SJCRH30 (cell line): ENCODE data around the gene RARB. TPM values are rescaled to one million over a fixed set of nuclear protein-coding genes. Genes with fewer than 3 reads are reported as not detected.

Experiments used
- DNase-seq, 2 experiments: peaks; one replicate each; pipeline ENCODE4 v3.0.0-alpha.2; 2015 to 2020
- H3K27ac ChIP-seq: fragments of 250-450 bp; sonication (Bioruptor Pico); 2 replicates; pipeline ENCODE4 v1.5.1; 2020; ENCODE audit warnings: mild to moderate bottlenecking, moderate library complexity
- H3K27me3 ChIP-seq: fragments of 250-450 bp; sonication (Bioruptor Pico); 2 replicates; pipeline ENCODE4 v1.5.1; 2020; ENCODE audit warnings: mild to moderate bottlenecking, moderate library complexity
- H3K36me3 ChIP-seq: fragments of 250-450 bp; sonication (Bioruptor Pico); 2 replicates; pipeline ENCODE4 v1.5.1; 2020; ENCODE audit warnings: mild to moderate bottlenecking, moderate library complexity
- H3K4me1 ChIP-seq: fragments of 250-450 bp; sonication (Bioruptor Pico); 2 replicates; pipeline ENCODE4 v1.5.1; 2020; ENCODE audit warnings: mild to moderate bottlenecking, moderate library complexity
- H3K4me3 ChIP-seq: fragments of 250-450 bp; sonication (Bioruptor Pico); 2 replicates; pipeline ENCODE4 v1.5.1; 2020; ENCODE audit warnings: mild to moderate bottlenecking, moderate library complexity
- H3K9me3 ChIP-seq: fragments of 250-450 bp; sonication (Bioruptor Pico); replicated peaks from 2 replicates; pipeline ENCODE4 v1.5.1; 2020; ENCODE audit warnings: mild to moderate bottlenecking, moderate library complexity
- total RNA-seq: library from RNA; depleted of rRNA; stranded (reverse); fragments of >200 nt; shearing (Covaris generic); gene quantifications from 2 replicates; pipeline ENCODE4 v1.2.3, GENCODE V29; 2014

RARB gene
- total RNA-seq, 1 experiment from 2014 or later: 0.18 TPM

- Histone ChIP-seq H3K4me1 (no peaks in the 10 kb centered on the region), H3K9me3 (no peaks in the 10 kb centered on the region), H3K4me3 (no peak overlapping the region), H3K27me3 (no peaks in the 10 kb centered on the region), H3K27ac (no peak overlapping the region), H3K36me3 (no peaks in the 10 kb centered on the region)
- DNase-seq: no peak
Measured at GRCh38 chr3:25589104-25589782, 161.2 kb downstream of the RARB start.

- H3K4me3 ChIP-seq: no peak overlapping the region
- no peak overlapping the region for H3K27ac ChIP-seq
- H3K27me3 ChIP-seq: no peaks in the 10 kb centered on the region
- H3K9me3 ChIP-seq: no peaks in the 10 kb centered on the region
- no peaks in the 10 kb centered on the region for H3K36me3 ChIP-seq
- no peaks in the 10 kb centered on the region for H3K4me1 ChIP-seq
- DNase-seq: no peak
Measured at GRCh38 chr3:25589783-25590258, 161.8 kb downstream of the RARB start.

GRCh38 chr3:25592510-25592968, 164.5 kb downstream of the RARB start:
- no peaks in the 10 kb centered on the region for H3K27me3 ChIP-seq
- peaks cover 9% of the 10 kb centered on the region for H3K36me3 ChIP-seq
- DNase-seq: peak; percentile 42 to 47
- no peaks in the 10 kb centered on the region for H3K9me3 ChIP-seq
- H3K4me1 ChIP-seq: no peaks in the 10 kb centered on the region
- H3K27ac ChIP-seq: no peak overlapping the region
- no peak overlapping the region for H3K4me3 ChIP-seq

- DNase-seq: no peak
- Histone ChIP-seq H3K36me3 (peaks cover 10% of the 10 kb centered on the region), H3K4me1 (no peaks in the 10 kb centered on the region), H3K27ac (no peak overlapping the region), H3K27me3 (no peaks in the 10 kb centered on the region), H3K4me3 (no peak overlapping the region), H3K9me3 (no peaks in the 10 kb centered on the region)
Measured at GRCh38 chr3:25593001-25593400, 164.9 kb downstream of the RARB start.

- DNase-seq: peak in 1 of 2 experiments; percentile 73
Measured at GRCh38 chr3:25594007-25594502, 166.0 kb downstream of the RARB start.

DNA sequence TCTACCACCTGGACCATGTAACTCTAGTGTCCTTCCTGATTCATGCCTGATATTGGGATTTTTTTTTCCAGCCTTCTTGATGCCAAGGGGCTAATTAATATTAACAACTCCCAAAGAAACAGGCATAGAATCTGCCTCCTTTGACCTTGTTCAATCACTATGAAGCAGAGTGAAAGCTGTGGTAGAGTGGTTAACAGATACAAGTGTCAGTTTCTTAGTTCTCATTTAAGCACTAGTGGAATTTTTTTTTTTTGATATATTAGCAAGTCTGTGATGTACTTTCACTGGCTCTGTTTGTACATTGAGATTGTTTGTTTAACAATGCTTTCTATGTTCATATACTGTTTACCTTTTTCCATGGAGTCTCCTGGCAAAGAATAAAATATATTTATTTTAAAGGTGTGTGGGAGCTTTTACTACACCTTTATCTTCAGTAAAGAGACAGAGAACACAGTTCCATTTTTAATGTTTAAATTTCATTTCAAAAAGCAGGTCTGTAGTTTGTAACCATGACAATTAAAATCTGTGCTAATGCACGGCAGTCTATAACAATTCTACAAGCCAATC, 169.6 kb downstream of the RARB start:
- H3K36me3 ChIP-seq: peaks cover 40% of the 10 kb centered on the region
- DNase-seq: no peak

More at GRCh38 chr3:25594007-25594502, 166.0 kb downstream of the RARB start:
- H3K9me3 ChIP-seq: no peaks in the 10 kb centered on the region
- no peak overlapping the region for H3K4me3 ChIP-seq
- no peak overlapping the region for H3K27ac ChIP-seq
- H3K4me1 ChIP-seq: no peaks in the 10 kb centered on the region
- no peaks in the 10 kb centered on the region for H3K27me3 ChIP-seq
- peaks cover 20% of the 10 kb centered on the region for H3K36me3 ChIP-seq

DNA sequence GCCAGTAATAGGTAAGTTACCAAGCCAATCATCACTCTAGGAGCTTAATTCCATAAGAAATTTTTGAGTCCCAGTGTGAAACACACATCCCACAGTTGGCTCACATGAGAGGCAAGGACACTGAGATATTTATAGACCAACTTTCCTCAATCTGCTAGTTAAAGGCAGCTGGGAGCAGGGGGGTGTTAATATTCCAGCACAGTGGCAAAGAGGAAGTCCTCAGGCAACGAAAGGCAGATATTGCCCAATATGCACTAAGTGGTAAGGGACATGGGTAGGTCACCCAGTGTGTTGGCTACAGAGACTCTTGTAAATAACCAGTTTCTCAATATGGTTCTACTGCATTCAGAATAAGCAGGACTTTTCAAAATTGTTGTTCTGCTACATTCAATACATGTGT, 175.6 kb downstream of the RARB start:
- Histone ChIP-seq H3K9me3 (no peaks in the 10 kb centered on the region), H3K36me3 (peaks cover 71% of the 10 kb centered on the region), H3K4me1 (peaks cover 13% of the 10 kb centered on the region), H3K4me3 (no peak overlapping the region), H3K27ac (peak overlapping the region; percentile 10; the same call in 1 of the 2 replicates), H3K27me3 (no peaks in the 10 kb centered on the region)
- no peak for DNase-seq

More for the DNA sequence above, 169.6 kb downstream of the RARB start:
- Histone ChIP-seq H3K9me3 (no peaks in the 10 kb centered on the region), H3K27ac (no peak overlapping the region), H3K27me3 (no peaks in the 10 kb centered on the region), H3K4me3 (no peak overlapping the region), H3K4me1 (no peaks in the 10 kb centered on the region)

DNA sequence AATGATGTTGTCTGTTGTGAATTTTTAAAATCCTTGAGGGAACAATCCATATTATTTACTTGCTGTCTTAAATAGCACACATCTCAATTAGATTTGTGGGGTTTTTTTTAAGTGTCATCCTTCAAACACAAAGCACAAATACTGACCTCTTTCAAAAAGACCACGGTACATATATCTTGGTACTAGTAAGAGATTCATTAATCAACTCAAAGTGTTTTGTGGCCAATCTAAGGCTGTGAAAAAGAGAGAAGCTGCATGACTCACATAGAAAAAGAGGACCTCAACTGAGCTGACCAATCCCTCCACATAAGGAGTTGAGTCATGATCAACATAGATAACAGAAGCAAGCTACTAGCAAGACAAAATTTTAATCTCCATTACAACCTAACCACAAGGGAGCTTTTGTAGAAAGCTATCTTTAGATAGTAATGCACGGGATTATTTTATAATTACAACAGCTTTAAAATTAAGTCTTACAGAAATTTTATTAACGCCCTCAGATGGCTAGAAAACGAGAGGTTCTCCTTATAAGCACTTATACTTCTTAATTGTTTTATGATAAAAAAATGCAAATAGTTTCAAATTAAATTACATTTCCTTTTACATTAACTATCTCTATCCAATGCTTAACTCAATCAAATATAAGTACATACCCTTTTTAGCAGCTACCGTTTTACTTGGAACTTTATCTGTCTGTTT, 176.2 kb downstream of the RARB start:
- H3K4me3 ChIP-seq: no peak overlapping the region
- peaks cover 13% of the 10 kb centered on the region for H3K4me1 ChIP-seq
- H3K27ac ChIP-seq: peak overlapping the region; percentile 10; the same call in 1 of the 2 replicates
- no peaks in the 10 kb centered on the region for H3K9me3 ChIP-seq
- H3K27me3 ChIP-seq: no peaks in the 10 kb centered on the region
- peaks cover 71% of the 10 kb centered on the region for H3K36me3 ChIP-seq
- peak in 1 of 2 experiments; percentile 50 for DNase-seq

GRCh38 chr3:25610167-25610566, 182.1 kb downstream of the RARB start:
- no peak for DNase-seq
- Histone ChIP-seq H3K9me3 (no peaks in the 10 kb centered on the region), H3K27me3 (no peaks in the 10 kb centered on the region), H3K36me3 (peaks cover 91% of the 10 kb centered on the region), H3K4me3 (no peak overlapping the region), H3K27ac (no peak overlapping the region), H3K4me1 (no peaks in the 10 kb centered on the region)

DNA sequence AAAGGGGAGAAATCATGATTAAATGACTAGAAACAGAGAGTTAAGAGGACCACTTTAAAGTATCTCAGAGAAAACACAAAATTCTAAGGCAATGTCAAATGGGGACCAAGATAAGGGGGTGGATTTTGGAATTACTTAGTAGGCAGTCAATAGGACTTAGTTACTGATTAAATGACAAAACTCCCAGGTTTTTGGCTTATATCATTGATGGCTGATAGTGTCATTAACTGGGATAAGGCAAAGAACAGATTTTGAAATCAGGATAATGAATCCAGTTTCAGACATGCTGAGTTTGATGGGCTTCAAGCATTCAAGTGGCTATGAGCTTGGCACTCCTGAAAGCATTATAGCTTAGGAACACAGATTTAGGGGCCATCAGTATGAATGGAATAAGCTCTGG, 182.7 kb downstream of the RARB start:
- Histone ChIP-seq H3K27ac (no peak overlapping the region), H3K4me1 (no peaks in the 10 kb centered on the region), H3K4me3 (no peak overlapping the region), H3K36me3 (peaks cover 92% of the 10 kb centered on the region), H3K9me3 (no peaks in the 10 kb centered on the region), H3K27me3 (no peaks in the 10 kb centered on the region)
- no peak for DNase-seq

GRCh38 chr3:25611193-25611592, 183.1 kb downstream of the RARB start:
- DNase-seq: no peak
- H3K27ac ChIP-seq: no peak overlapping the region
- H3K9me3 ChIP-seq: no peaks in the 10 kb centered on the region
- H3K27me3 ChIP-seq: no peaks in the 10 kb centered on the region
- H3K36me3 ChIP-seq: peaks cover 90% of the 10 kb centered on the region
- H3K4me3 ChIP-seq: no peak overlapping the region
- no peaks in the 10 kb centered on the region for H3K4me1 ChIP-seq

DNA sequence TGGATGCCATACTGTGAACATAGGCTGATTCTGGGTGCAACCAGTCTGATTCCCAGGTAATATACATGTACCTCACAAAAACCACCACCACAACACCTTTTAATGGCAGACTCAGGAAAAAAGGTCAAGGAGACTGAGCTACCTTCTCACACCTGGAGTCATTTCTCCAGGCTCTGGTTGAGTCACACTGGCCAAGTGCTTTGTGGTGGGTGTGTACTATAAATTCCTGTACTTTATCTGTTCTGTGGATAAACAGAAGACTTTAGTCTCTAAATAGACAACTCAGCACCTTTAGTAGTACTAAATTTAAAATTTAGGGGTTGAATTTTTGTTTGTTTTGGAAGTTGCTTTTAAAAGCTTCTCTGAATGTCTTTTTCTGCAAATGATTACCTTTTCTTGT, 190.0 kb downstream of the RARB start:
- Histone ChIP-seq H3K9me3 (no peaks in the 10 kb centered on the region), H3K4me1 (no peaks in the 10 kb centered on the region), H3K4me3 (no peak overlapping the region), H3K36me3 (peaks cover 75% of the 10 kb centered on the region), H3K27me3 (no peaks in the 10 kb centered on the region), H3K27ac (no peak overlapping the region)
- DNase-seq: no peak

GRCh38 chr3:25619382-25619781, 191.3 kb downstream of the RARB start:
- H3K27me3 ChIP-seq: no peaks in the 10 kb centered on the region
- H3K4me1 ChIP-seq: no peaks in the 10 kb centered on the region
- no peaks in the 10 kb centered on the region for H3K9me3 ChIP-seq
- DNase-seq: no peak
- no peak overlapping the region for H3K27ac ChIP-seq
- H3K36me3 ChIP-seq: peaks cover 75% of the 10 kb centered on the region
- no peak overlapping the region for H3K4me3 ChIP-seq

GRCh38 chr3:25620493-25620892, 192.4 kb downstream of the RARB start:
- DNase-seq: no peak
- Histone ChIP-seq H3K27me3 (no peaks in the 10 kb centered on the region), H3K27ac (no peak overlapping the region), H3K36me3 (peaks cover 75% of the 10 kb centered on the region), H3K4me1 (no peaks in the 10 kb centered on the region), H3K4me3 (no peak overlapping the region), H3K9me3 (no peaks in the 10 kb centered on the region)

GRCh38 chr3:25621087-25621486, 193.0 kb downstream of the RARB start:
- H3K36me3 ChIP-seq: peaks cover 75% of the 10 kb centered on the region
- H3K27ac ChIP-seq: no peak overlapping the region
- no peak overlapping the region for H3K4me3 ChIP-seq
- no peaks in the 10 kb centered on the region for H3K4me1 ChIP-seq
- H3K27me3 ChIP-seq: no peaks in the 10 kb centered on the region
- no peaks in the 10 kb centered on the region for H3K9me3 ChIP-seq
- no peak for DNase-seq
